Stimulated activated CD8-positive, alpha-beta memory T cell treated with anti-CD3 and anti-CD28 coated beads, Interleukin-4, amount 100 ng/mL, for 24 hours (primary cell): ENCODE data around the gene GOLGA3.
A peak's percentile ranks its signal among the peaks of the same experiment; 100 is the strongest.
"Not testable (repeated sequence)": the region's sequence is repeated elsewhere in the genome, so short reads cannot be mapped to it uniquely, and the experiment has no call there.

Source experiments
- DNase-seq: peaks from one replicate; pipeline ENCODE4 v3.0.0-alpha.2; 2020; ENCODE audit warnings: low read depth

GOLGA3 gene

GRCh38 chr12:132828706-132829534 is at the start of gene GOLGA3:
Gene GOLGA3 (minus strand): TSS chr12:132828869. CDS start chr12:132822128, 6,741 bp downstream.
- DNase-seq, result peak; percentile 91

- not testable (repeated sequence) for DNase-seq
Observed at GRCh38 chr12:132874620-132875019, 46.0 kb upstream of the GOLGA3 start.

- no peak for DNase-seq
Observed at GRCh38 chr12:132874175-132874574, 45.5 kb upstream of the GOLGA3 start.

GRCh38 chr12:132873724-132874123 is 45.1 kb upstream of the GOLGA3 start:
- no peak for DNase-seq

GRCh38 chr12:132872975-132873421 is 44.3 kb upstream of the GOLGA3 start:
- no peak for DNase-seq

GRCh38 chr12:132872073-132872855 is 43.6 kb upstream of the GOLGA3 start:
- DNase-seq, result no peak

- no peak for DNase-seq
Observed at GRCh38 chr12:132869551-132869950, 40.9 kb upstream of the GOLGA3 start.

- no peak for DNase-seq
Observed at GRCh38 chr12:132866251-132866828, 37.7 kb upstream of the GOLGA3 start.

- DNase-seq, result no peak
Observed at GRCh38 chr12:132861558-132861957, 32.9 kb upstream of the GOLGA3 start.

GRCh38 chr12:132858718-132859266 is 30.1 kb upstream of the GOLGA3 start:
- DNase-seq, result no peak

GRCh38 chr12:132857019-132857418 is 28.4 kb upstream of the GOLGA3 start:
- DNase-seq, result not testable (repeated sequence)

- no peak for DNase-seq
Observed at GRCh38 chr12:132856581-132856980, 27.9 kb upstream of the GOLGA3 start.

- DNase-seq, result not testable (repeated sequence)
Observed at GRCh38 chr12:132855211-132855610, 26.5 kb upstream of the GOLGA3 start.

GRCh38 chr12:132853285-132854092 is 24.8 kb upstream of the GOLGA3 start:
- no peak for DNase-seq

- DNase-seq, result no peak
Observed at GRCh38 chr12:132852496-132852895, 23.8 kb upstream of the GOLGA3 start.

GRCh38 chr12:132851465-132851864 is 22.8 kb upstream of the GOLGA3 start:
- no peak for DNase-seq

GRCh38 chr12:132850291-132850690 is 21.6 kb upstream of the GOLGA3 start:
- no peak for DNase-seq

- DNase-seq, result no peak
Observed at GRCh38 chr12:132848521-132848920, 19.9 kb upstream of the GOLGA3 start.

- DNase-seq, result no peak
Observed at GRCh38 chr12:132847363-132848356, 19.0 kb upstream of the GOLGA3 start.

GRCh38 chr12:132844681-132845080 is 16.0 kb upstream of the GOLGA3 start:
- not testable (repeated sequence) for DNase-seq
